Hippocampal formation (tissue), 2 donors: Measurements from ENCODE around the gene DNM3.

Experiments used
- DNase-seq, 2 donors: peaks; one replicate each; lab custom pipeline; 2025; lab: John Stamatoyannopoulos, UW

DNM3 gene

GRCh38 chr1:172140591-172140990 lies 299.3 kb downstream of the DNM3 start:
- DNase-seq: no peak

DNA sequence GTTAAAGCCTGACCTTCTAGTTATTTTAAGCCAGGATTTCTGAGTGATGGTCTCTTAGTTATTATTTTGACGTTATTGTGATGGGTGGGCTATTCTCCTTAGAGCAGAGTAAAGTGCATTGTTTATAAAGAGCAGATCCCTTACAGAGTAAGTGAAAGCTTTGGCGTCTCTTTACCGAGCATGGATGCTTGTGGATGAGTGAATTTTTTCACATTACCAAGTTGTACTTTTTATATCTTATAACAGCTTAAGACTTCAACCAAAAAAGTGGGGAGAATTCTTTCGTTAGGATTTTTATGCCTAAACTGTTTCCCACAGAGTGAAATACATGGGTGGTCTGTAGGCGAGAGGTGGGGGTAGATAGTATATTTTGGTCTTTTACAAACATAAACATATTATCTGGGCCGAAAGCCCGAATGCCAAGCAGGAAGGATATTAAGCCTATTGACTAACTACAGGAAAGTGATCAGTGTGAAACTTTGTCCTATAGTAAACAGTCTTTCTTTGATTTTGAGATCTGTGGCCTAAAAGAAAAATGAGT lies 300.1 kb downstream of the DNM3 start:
- DNase-seq: no peak

GRCh38 chr1:172142324-172142723 lies 301.0 kb downstream of the DNM3 start:
- no peak for DNase-seq

GRCh38 chr1:172143384-172144055 lies 302.2 kb downstream of the DNM3 start:
- no peak for DNase-seq

- DNase-seq: no peak
Measured at GRCh38 chr1:172144445-172145061, 303.3 kb downstream of the DNM3 start.

DNA sequence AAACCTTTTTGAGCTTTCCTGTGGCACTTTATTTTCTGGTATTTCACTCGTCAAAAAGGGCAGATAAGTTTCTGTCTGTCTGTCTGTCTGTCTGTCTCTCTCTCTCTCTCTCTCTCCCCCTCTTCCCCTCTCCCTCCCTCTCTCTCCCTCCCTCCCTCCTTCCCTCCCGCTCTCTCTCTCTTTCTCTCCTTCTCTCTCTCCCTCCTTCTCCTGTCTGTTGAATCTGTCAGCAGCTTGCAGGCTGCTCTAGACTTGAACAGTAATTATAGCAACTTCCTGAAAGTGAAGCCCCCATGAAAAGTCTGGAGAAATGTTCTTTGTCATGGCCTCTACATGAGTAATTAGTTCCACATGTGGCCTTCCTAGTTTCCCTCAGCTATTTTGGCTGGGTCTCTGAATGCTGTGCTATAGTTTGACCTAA lies 303.9 kb downstream of the DNM3 start:
- DNase-seq: no peak

DNA sequence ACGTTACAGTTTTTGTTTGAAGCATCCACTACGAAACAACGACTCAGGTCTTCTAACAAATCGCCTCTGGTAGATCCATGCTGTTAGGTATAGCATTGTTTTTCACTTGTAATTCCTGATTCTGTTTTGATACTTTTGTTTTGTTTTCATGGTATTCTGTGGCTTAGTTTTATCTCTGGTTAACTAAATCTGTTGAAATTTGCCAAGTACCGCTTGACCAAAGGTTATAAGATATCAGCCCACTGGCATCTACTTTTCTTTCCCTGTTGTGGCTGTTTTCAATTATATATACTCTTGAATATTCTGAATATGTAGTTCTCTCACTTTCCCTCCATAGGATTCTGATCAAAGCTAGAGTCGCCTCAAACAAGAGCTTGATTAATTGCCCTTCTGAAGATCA lies 304.4 kb downstream of the DNM3 start:
- no peak for DNase-seq

DNA sequence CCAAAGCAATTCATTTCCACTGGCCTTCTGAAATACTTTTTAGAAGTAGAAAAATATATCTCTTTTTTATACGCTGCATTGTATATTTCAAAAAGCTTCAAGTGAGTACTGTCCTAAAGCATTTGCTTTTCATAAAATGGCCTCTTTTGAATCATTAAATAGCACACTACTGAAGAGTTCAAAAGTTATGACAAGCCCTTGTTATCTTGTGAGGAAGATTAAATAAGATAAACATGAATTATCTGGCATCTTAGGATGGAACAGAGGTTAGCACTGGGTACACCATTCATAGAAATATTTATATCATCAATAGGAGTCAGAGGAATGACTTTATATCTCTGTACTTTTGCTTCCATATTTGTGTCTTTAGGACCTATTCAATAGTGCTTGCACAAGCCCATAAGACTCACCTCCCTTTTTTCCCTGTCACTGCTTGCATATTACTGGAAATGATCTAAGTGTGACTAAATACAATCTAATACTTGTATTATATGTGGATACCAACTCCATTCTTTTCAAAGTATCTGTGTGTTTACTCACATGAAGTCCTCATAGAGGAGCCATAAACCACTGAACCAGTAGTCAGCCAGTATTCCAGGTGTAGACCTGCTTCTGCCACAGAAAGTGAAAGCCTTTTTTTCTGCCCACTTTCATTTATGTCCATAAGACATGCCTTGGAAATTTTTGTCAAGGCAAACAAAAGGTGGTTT lies 305.0 kb downstream of the DNM3 start:
- DNase-seq: no peak

DNA sequence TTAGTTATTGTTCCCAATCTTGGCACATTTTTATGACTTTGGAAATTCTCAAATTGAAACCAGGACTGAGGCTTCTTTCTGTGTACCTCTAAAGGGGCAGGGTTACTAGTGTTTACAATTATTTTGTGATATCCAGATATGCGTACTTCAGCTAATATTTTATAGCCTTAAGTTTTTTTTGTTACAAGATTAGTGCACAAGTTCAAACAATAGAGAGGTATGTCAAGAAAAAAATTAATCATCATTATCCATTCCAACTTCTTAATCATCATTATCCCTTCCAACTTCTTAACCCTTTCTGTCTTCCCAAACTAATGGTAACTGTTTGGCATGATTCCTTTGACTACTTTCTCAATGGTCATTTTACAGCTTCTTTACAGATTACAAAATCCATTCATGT lies 306.2 kb downstream of the DNM3 start:
- no peak for DNase-seq

GRCh38 chr1:172148213-172148612 lies 306.9 kb downstream of the DNM3 start:
- DNase-seq: no peak

GRCh38 chr1:172148707-172149106 lies 307.4 kb downstream of the DNM3 start:
- DNase-seq: no peak

DNA sequence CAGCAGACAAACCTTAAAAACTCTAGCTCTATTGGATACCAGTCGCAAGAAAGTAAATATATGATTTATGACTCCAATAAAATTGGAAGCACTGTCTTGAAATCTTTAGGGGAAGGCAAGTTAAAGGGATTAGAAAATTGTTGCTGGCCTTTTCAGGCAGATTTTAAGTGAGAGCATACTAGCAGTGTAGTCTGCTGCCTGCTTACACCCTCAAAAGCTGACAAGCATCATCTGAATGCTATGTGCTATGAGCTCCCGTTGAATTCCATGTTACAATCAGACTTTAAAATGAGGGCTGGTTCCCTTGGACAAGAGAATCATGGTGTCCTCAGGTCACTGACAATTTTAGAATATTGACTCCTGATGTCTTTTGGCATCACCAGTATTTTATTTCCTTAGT lies 308.0 kb downstream of the DNM3 start:
- no peak for DNase-seq

- no peak for DNase-seq
Measured at GRCh38 chr1:172154551-172154950, 313.3 kb downstream of the DNM3 start.

DNA sequence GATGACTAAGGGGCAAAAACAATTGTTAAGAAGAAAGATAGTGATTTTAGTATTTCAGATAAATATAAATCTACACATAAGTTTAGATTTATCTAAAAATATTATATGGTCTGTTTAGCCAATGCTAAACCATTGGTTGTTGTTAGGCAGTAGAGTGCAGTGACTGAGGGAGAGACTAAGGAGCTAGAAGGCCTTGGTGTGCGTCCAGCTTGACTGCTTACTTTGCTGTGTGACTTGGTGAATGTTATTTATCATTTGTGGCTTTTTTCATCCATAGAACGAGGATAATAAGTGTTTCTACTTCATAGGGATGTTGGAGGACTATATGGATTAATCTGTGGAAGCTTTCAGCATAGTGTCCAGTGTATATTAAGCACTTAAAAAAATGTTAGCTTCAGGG lies 314.5 kb downstream of the DNM3 start:
- no peak for DNase-seq

DNA sequence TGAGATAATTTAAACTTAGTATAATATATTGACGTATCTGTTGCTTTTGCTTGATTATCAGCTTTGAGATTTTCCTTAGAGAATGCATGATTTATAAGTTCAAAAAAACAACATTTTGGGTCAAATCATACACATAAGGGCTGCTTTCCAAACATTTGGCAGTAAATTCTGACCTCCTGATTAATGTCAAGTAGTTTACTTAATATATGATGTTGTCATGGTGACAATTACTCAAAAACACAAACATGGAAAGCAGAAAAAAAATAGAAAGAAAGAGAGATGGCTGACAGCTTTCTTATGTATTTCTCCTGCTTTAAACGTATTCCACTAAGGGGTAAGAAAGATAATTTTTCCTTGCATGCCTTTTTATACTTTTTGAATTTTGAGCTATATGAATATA lies 320.9 kb downstream of the DNM3 start:
- no peak for DNase-seq

GRCh38 chr1:172163498-172164215 lies 322.4 kb downstream of the DNM3 start:
- DNase-seq: no peak

DNA sequence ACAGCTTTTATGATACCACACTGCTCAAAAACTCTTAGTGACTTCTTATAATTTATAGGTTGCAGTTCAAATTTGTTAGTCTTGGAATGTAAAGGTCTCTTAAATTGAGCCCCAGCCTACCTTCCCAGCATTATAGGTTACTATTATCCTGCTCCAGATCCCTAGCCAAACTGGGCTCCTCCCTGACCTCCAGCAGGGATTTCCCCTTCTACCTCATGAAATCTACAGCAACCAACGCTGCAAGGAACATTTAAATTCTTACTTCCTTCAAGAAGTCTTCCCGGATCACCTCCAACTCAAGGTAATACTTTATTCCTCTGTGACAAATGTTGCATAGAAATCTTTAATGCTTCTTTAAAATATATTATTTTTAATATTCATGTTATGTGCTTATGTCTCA lies 324.1 kb downstream of the DNM3 start:
- no peak for DNase-seq

- peak; percentile 37 to 85 for DNase-seq
Measured at GRCh38 chr1:172167796-172168596, 326.7 kb downstream of the DNM3 start.

DNA sequence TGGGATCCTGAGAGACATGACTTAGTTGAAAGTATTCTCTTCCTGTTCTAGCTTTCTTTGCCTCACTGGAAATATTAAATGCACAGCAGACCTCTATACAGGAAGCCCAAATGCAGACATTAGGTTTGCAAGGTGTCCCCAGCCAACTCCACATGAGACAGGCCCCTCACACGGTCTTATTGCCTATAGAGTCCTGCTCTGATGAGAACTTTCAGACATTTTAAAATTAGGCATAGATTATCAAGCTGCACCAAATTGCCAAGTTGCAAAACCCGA lies 327.2 kb downstream of the DNM3 start:
- no peak for DNase-seq

DNA sequence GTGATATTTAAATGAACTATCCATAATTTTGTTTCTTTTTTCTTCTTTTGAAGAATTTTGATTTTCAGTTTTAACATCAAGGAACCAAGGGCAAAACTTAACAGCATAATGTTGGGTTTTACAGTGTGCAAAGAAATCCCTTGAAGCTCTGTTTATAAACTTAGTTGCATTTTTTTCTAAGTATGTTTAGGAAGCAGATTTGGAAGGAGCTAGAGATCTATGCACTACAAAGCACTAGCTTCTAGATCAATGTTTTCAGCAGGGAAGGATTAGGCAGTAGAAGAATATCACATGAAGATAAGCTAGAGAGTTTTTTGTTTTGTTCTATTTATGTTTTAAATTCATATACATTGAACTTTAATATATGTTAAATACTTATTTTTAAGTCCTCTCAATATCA lies 328.5 kb downstream of the DNM3 start:
- DNase-seq: no peak

GRCh38 chr1:172172352-172172831 lies 331.1 kb downstream of the DNM3 start:
- DNase-seq: no peak

- DNase-seq: no peak
Measured at GRCh38 chr1:172176206-172176605, 334.9 kb downstream of the DNM3 start.
